ENCODE measurements around the gene RIC8A. TPM values are rescaled to one million over a fixed set of nuclear protein-coding genes. Genes with fewer than 3 reads are reported as not detected.

Gene RIC8A
- total RNA-seq, 1 experiment from 2014 or later: 220 TPM

GRCh38 chr11:240315-240714, 32.8 kb downstream of the RIC8A start:
- DNase-seq (ENCODE audit: low read depth): no peak

GRCh38 chr11:241634-242033, 34.1 kb downstream of the RIC8A start:
- no peak for DNase-seq (ENCODE audit: low read depth)

- DNase-seq (ENCODE audit: low read depth): no peak
Measured at GRCh38 chr11:244376-244775, 36.9 kb downstream of the RIC8A start.

- DNase-seq (ENCODE audit: low read depth): no peak
Measured at GRCh38 chr11:249062-249461, 41.6 kb downstream of the RIC8A start.

GRCh38 chr11:250274-250673, 42.8 kb downstream of the RIC8A start:
- DNase-seq (ENCODE audit: low read depth): no peak

GRCh38 chr11:250740-251299, 43.3 kb downstream of the RIC8A start:
- DNase-seq (ENCODE audit: low read depth): peak; percentile 32

GRCh38 chr11:251550-251949, 44.0 kb downstream of the RIC8A start:
- no peak for DNase-seq (ENCODE audit: low read depth)

GRCh38 chr11:252666-253065, 45.2 kb downstream of the RIC8A start:
- DNase-seq (ENCODE audit: low read depth): no peak

- no peak for DNase-seq (ENCODE audit: low read depth)
Measured at GRCh38 chr11:253160-253885, 45.8 kb downstream of the RIC8A start.

GRCh38 chr11:253886-254270, 46.4 kb downstream of the RIC8A start:
- DNase-seq (ENCODE audit: low read depth): no peak

- no peak for DNase-seq (ENCODE audit: low read depth)
Measured at GRCh38 chr11:255176-255575, 47.7 kb downstream of the RIC8A start.

GRCh38 chr11:255816-256215, 48.3 kb downstream of the RIC8A start:
- DNase-seq (ENCODE audit: low read depth): no peak

- DNase-seq (ENCODE audit: low read depth): no peak
Measured at GRCh38 chr11:256952-257737, 49.6 kb downstream of the RIC8A start.

GRCh38 chr11:257766-258493, 50.4 kb downstream of the RIC8A start:
- DNase-seq (ENCODE audit: low read depth): no peak

GRCh38 chr11:259413-259812, 51.9 kb downstream of the RIC8A start:
- no peak for DNase-seq (ENCODE audit: low read depth)

GRCh38 chr11:261624-262023, 54.1 kb downstream of the RIC8A start:
- DNase-seq (ENCODE audit: low read depth): no peak

Other genes with a start within 250 kb of the RIC8A start
- gene SCGB1C1, start 14.6 kb upstream of the RIC8A start, total RNA-seq (2014; rRNA removed; shearing (Covaris generic)): not detected in 2 replicates
- 12.3 and 15.2 TPM in 2 replicates for gene BET1L, start 309 bp upstream of the RIC8A start, total RNA-seq (2014; rRNA removed; shearing (Covaris generic))
- gene SIRT3, start 28.6 kb downstream of the RIC8A start, total RNA-seq (2014; rRNA removed; shearing (Covaris generic)): 10.0 and 10.4 TPM in 2 replicates
- 403 and 416 TPM in 2 replicates for gene PSMD13, start 29.3 kb downstream of the RIC8A start, total RNA-seq (2014; rRNA removed; shearing (Covaris generic))
- gene NLRP6, start 70.7 kb downstream of the RIC8A start, total RNA-seq (2014; rRNA removed; shearing (Covaris generic)): not detected in 2 replicates
- gene PGGHG, start 81.4 kb downstream of the RIC8A start, total RNA-seq (2014; rRNA removed; shearing (Covaris generic)): 7.0 and 8.0 TPM in 2 replicates
- not detected in 2 replicates for gene IFITM5, start 91.8 kb downstream of the RIC8A start, total RNA-seq (2014; rRNA removed; shearing (Covaris generic))
- gene IFITM2, start 100.1 kb downstream of the RIC8A start, total RNA-seq (2014; rRNA removed; shearing (Covaris generic)): 38.4 and 96.0 TPM in 2 replicates
- gene IFITM1, start 106.3 kb downstream of the RIC8A start, total RNA-seq (2014; rRNA removed; shearing (Covaris generic)): 4.6 and 5.4 TPM in 2 replicates
- 67.9 and 180 TPM in 2 replicates for gene IFITM3, start 113.2 kb downstream of the RIC8A start, total RNA-seq (2014; rRNA removed; shearing (Covaris generic))
- 3.0 and 8.1 TPM in 2 replicates for gene B4GALNT4, start 161.8 kb downstream of the RIC8A start, total RNA-seq (2014; rRNA removed; shearing (Covaris generic))
- 12.0 and 13.1 TPM in 2 replicates for gene PKP3, start 186.5 kb downstream of the RIC8A start, total RNA-seq (2014; rRNA removed; shearing (Covaris generic))
- 17.1 and 20.9 TPM in 2 replicates for gene SIGIRR, start 207.3 kb downstream of the RIC8A start, total RNA-seq (2014; rRNA removed; shearing (Covaris generic))
- not detected in 2 replicates for gene ANO9, start 234.3 kb downstream of the RIC8A start, total RNA-seq (2014; rRNA removed; shearing (Covaris generic))
- 24.7 and 29.7 TPM in 2 replicates for gene PTDSS2, start 242.6 kb downstream of the RIC8A start, total RNA-seq (2014; rRNA removed; shearing (Covaris generic))

Data from HT1080 (cell line).